Stimulated activated CD8-positive, alpha-beta memory T cell treated with anti-CD3 and anti-CD28 coated beads, Interleukin-12 subunit alpha, Interleukin-12 subunit beta, amount 100 ng/mL, for 1 hour (primary cell): ENCODE measurements around the gene LRRC8B.
"Not testable (repeated sequence)": the region's sequence is repeated elsewhere in the genome, so short reads cannot be mapped to it uniquely, and the experiment has no call there.

Experiments
- DNase-seq: peaks from one replicate; pipeline ENCODE4 v3.0.0-alpha.2; 2020; ENCODE audit warnings: low read depth

LRRC8B gene

DNA sequence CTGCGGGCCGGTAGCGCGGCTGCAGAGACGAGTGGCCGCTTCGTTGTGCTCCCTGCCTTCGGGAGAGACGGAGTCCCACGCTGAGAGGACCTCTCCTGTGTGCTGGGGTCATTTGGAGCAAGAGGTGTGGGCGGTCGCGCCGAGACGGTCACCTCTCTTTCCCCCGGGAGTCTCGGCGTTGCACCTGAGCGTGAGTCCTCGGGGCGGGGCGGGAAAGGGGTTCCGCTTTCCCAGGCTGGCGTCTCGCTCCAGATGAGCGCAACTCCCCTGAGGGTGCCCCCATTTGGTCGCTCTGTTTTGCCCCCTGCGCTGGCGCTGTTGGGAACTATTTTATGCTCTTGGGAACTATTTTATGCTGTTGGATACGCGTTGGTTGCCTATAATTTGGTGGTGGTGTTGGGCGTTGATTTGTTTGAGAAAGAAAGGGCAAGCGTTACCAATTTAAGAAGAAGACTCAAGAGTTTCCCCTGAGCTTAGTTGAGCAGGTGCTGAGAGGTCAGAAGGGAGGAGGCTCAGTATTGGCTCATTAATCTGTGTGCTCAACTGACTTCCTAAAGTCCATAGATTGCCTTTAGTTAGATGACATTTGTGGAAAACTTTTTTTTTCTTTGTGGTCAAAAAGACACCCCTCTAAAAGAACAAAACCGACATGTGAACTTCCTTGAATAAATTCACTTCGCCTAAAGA is 683 bp downstream of the LRRC8B start:
- no peak for DNase-seq

GRCh38 chr1:89527256-89527655 is 2.6 kb downstream of the LRRC8B start:
- no peak for DNase-seq

DNA sequence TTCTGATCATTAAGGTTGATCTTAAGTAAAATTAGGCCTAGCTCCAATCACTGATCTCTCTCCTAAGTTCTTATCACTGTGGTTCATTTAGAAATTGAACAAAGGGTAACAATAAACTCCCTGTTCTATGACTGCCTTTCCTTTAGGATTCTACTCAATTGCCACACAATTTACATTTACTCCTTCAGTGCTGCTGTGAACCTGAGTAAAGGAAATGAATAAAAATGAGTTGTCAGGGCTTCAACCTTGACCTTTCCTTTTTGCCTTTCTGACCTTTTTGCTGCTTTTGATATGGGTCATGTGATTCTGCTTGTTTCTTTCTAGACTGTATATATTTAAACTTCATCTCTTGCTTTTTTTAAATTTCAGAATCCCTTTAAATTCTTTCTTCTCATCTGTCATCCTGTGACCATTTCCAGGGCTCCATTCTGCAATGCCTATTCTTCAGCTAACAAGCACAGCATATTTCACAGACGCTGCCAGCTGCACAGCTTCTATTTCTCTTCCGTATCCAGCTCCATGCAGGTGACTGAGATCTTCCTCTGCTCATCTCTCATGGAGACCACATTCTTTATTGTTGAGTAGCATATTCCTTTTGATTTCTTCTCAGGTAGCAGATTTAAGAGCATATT is 3.2 kb downstream of the LRRC8B start:
- no peak for DNase-seq

- DNase-seq, result no peak
Observed at GRCh38 chr1:89528382-89528780, 3.8 kb downstream of the LRRC8B start.

DNA sequence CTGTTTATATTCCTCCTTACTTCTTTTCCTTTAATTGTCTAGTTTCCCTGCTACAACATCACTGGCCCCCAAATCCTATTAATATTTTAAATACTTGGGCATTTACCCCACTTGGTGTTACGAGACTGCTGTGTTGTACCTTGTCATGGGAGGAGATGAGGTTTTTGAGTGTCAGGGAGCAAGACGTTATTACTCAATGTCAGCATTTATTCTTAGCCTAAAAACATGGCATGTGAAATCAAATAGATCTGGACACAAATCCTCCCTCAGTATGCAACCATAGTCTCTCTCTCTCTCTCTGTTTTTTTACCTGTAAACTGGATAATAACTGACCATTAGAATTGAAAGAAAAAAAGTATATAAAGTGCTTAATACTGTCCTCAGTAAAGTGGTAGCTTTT is 4.6 kb downstream of the LRRC8B start:
- DNase-seq, result no peak

DNA sequence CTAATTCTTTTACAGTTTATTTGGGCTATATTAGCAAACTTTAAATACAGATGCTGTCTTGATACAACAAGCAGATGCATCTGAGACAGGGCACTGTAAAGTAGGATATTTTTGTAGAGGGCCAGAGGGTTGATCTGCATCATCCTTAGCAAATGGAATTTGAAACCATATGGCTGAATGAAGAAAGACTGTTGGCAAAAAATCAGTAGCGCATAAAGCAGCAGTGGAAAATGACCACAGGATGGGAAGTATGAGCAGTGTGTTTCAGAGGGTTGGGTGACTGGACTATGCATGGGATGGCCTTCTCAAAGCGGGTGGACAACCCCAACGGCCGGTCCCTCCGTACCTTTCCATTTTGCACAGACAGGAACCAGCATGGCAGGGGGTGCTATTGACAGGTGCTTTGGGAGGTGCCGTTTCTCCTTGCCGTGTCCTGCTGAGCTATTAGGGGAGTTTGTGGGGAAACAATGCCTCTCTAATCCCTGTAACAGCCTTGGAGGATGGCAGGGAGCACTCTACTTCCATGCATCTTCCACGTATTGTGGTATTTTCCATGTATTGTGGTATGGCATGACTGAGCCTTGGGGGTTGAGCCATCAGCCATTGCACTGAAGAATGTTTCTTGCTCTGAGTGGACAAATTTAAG is 5.9 kb downstream of the LRRC8B start:
- no peak for DNase-seq

GRCh38 chr1:89531480-89532139 is 7.0 kb downstream of the LRRC8B start:
- no peak for DNase-seq

GRCh38 chr1:89532228-89532627 is 7.6 kb downstream of the LRRC8B start:
- no peak for DNase-seq

- DNase-seq, result no peak
Observed at GRCh38 chr1:89532866-89533265, 8.2 kb downstream of the LRRC8B start.

GRCh38 chr1:89535537-89535936 is 10.9 kb downstream of the LRRC8B start:
- DNase-seq, result no peak

GRCh38 chr1:89536555-89537341 is 12.1 kb downstream of the LRRC8B start:
- no peak for DNase-seq

GRCh38 chr1:89538361-89538760 is 13.7 kb downstream of the LRRC8B start:
- DNase-seq, result no peak

- no peak for DNase-seq
Observed at GRCh38 chr1:89539128-89539527, 14.5 kb downstream of the LRRC8B start.

- DNase-seq, result no peak
Observed at GRCh38 chr1:89540406-89540970, 15.9 kb downstream of the LRRC8B start.

- no peak for DNase-seq
Observed at GRCh38 chr1:89542345-89542744, 17.7 kb downstream of the LRRC8B start.

GRCh38 chr1:89543632-89544031 is 19.0 kb downstream of the LRRC8B start:
- DNase-seq, result not testable (repeated sequence)

DNA sequence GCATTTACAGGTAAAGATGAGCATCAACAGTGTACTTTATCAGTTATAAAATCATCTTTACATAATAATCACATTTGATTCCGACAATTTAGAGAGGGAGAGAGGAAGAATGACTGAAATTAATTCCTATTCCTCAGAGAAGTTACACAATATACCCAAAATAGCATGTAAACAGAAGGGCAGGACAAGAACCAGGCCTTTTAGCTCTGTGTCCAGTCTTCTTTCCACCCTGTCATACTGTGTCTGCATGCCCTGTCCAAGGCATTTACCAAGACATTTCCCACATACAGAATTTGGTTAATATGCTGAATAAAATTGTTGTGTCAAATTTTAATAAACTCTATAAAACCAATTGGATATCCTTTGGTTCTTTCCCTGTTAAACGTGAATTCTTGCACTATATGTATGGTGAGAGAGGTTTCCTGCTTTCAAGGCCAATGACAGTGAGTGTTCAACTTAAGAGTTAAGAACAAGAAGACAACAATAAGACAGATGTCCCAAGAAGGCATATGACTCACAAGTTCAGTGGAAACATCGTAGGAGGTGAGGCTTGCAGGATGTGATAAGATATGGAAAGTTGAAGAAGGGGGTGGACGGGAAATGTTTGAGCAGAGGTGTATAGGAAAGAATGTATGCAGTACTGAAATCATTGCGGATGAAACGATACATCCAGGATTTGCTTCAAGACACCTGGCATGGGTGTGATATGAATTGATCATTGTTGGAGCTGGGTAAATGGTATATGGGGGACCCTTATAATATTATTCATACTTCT is 20.8 kb downstream of the LRRC8B start:
- no peak for DNase-seq

GRCh38 chr1:89546082-89546889 is 21.7 kb downstream of the LRRC8B start:
- no peak for DNase-seq

- DNase-seq, result no peak
Observed at GRCh38 chr1:89546934-89547562, 22.4 kb downstream of the LRRC8B start.
